HG03066 (cell line): ENCODE results near the gene CENPO.

Experiments
- ATAC-seq: cut with Tn5 transposase; IDR thresholded peaks from one replicate; pipeline ENCODE4 v1.9.1; 2021; ENCODE audit warnings: low read depth; ENCODE audit not compliant: unreplicated experiment

CENPO gene

GRCh38 chr2:24836206-24836605 is 43.0 kb downstream of the CENPO start:
- ATAC-seq = no peak

GRCh38 chr2:24836706-24837105 is 43.5 kb downstream of the CENPO start:
- no peak for ATAC-seq

DNA sequence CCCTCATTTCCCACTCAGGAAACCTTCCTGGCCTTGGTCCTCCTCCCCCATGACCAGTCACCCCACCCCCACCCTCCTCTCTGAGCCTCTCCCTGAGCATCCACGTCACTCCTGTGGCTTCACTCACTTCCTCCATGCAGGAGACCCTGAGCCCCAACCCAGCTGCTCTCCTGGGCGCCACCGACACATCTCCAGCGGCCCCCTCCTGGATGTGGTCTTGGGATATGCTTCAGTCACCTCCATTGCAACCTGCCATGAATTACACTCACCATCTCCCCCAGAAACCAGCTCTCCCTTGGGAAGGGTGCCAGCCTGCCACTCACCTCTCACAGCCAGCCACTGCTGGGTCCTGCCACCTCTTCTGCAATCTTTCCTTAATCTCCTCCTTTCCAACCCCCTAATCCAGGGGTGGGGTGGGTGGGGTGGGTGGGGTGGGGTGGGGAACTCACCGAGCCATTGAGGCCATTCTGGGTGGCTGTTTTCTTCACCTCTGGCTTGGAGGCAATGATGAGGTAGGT is 44.8 kb downstream of the CENPO start:
- no peak for ATAC-seq

- no peak for ATAC-seq
These were observed 45.3 kb downstream of the CENPO start for GRCh38 chr2:24838541-24838940.

GRCh38 chr2:24839729-24840128 is 46.5 kb downstream of the CENPO start:
- ATAC-seq = no peak

DNA sequence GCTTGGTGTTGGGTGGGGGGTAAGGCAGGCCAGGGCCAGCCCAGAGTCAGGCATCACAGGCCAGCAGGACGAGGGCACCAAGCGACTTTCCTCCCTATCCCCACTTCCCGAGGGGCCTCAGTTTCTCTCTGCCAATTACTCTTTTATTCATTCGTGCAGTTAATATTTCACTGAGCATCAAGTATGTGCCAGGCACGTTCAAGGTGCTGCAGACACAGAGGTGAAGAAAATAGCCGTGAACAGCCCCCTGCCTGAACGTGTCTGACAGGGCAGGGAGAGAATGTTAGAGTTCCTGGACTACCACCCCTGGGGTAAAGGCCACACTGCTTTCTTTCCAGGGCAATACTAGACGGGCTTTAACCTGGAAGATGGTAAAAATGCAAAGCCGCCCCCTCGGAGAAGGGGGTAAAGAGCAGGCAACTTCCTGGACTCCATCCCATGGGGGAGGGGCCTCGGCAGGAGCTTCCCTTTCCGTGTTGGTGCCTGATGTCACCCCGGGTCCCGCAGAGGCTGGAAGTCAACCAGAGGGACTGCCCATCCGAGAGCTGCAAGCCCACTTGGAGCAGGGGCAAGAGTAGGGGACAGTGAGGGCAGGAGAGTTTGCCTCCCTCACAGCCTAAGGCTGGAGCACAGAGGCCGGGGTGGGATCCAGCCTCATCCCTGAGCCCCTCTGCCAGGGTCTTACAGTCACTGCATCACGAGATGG is 47.1 kb downstream of the CENPO start:
- no peak for ATAC-seq

DNA sequence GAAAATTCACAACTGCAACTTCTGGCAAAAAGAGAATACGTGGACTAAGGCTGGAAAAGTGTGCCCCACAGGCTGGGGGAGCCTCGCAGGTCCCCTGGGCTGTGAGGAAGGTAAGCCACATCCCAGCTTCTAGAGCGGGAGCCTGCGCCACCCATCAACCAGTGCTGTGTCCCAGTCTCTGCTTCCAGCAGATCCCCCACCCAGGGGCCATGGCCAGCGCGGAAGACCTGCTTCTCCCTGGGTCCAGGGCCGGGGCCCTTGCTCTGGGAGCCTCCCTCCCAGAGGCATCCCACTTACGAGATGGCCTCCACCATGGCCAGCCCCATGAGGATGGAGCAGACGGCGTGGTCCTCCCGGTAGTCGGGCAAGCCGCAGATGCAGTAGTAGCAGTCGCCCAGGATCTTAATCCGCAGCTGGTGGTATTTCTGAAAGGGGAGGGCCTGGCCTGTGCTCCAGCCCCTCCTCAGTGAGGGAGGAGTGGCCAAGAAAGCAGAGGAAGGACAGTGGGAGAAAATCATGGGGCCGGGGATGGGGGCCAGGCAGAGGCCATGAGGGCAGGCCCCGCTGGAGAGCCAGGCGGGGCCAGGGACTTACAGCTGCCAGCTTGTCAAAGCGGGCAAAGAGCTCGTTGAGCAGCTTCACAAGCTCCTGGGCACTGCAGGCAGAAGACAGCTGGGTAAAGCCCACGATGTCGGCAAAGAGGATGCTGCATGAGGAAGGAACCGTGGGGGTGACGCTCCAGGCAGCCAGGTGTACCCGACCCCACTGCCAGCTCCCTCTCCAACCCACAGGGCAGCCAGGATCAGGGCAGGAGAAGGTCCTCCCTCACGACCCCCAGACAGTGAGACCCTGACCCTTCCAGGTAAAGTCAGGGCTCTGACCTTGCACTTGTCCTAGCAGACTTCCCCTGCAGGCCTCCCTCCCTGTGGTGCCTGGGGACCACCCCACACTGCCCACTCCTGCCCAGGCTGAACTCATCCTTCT is 48.0 kb downstream of the CENPO start:
- ATAC-seq = no peak

DNA sequence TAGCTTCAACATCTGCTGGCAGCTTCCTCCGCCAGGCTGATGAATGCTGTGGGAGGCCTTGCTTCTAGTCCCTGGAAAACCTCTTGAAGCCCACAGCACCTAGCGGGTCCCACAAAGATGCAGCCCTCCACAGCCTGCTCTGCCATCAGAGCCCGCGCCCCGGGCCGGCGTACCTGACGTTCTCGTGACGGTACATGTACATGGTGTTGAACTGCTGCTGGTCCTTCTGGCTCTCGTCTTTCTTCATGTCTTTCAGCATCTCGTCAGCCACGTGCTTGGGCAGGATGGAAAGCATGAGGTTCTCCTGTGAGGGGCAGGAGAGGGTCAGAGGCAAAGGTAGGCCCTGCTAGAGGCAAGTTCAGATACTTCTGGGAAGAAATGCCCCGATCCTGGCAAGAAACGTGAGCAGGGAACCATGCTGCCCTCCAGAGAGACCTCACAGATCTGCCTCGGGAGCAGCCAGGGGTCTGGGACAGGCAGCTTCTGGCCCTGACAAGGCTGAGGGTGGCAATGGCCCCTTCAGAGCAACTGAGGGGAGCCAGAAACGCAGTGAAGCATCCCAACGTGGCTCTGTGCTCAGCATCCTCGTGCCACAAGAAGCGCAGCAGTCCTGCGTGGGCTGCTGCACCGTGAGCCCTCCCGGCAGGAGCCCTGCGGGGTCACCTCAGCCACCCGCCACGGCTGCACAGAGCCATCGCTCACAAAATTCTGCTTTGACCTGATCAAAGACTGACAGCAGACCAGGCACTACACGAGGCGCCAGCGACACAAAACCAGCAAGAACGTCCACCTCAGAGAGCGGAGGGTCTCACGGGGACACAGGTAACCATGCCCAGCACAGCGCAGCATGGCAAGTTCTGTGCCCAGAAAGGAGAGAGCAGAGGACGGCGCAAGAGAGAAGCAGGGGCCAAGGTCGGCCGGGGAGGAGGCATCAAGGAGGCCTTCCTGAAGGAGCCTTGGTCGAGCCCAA is 49.1 kb downstream of the CENPO start:
- no peak for ATAC-seq

GRCh38 chr2:24843330-24843860 is 50.2 kb downstream of the CENPO start:
- ATAC-seq = no peak

DNA sequence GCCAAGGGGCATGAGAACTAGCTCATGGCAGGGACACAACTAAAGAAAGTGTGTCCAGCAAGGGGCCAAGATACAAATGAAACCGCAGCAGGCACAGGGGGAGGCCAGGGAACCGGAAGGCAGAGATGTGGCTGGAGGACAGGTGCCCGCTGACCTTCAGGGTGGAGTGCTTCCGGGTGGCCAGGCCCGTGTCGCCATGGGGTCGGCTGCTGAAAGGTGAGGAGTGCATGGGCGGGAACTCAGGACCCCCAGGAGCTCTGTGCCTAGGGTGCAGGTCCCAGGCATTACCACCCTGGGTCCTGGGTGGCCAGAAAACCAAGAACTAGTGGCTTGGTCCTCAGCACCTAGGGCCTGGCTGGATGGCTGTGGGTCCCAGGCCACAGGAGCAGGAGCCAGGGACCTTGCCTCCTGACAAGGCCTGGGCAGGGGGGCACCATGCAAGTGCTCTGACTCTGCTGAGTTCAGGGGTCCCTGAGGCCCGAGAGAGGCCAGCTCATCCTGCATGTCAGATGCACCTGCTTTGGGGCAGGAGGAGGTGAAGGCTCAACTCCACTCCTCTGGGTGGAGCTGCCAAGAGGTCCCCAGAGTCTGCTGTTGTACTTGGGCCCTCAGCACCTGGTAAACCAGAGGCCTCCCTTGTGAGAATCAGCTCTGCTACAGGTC is 50.9 kb downstream of the CENPO start:
- no peak for ATAC-seq

- ATAC-seq = no peak
These were observed 52.5 kb downstream of the CENPO start for GRCh38 chr2:24845691-24846090.

DNA sequence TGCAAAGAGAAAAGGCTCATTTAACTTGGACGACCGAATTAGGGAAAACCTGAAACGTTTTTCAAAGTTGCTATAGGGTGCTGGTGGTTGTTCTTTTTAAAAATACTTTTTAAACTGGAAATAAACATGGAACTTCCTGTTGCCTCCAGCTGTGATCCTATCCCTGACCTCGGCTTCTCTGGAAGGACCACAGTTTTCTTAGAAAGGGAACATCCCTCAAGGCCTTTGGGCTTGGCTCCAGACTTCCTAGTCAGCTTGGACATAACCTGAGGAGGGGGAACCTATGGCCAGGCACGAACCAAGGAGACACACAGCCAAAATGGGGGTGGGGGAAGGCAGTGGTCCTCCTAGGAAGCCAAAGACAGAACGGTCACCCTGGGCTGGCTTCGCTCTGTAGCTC is 57.7 kb downstream of the CENPO start:
- no peak for ATAC-seq

DNA sequence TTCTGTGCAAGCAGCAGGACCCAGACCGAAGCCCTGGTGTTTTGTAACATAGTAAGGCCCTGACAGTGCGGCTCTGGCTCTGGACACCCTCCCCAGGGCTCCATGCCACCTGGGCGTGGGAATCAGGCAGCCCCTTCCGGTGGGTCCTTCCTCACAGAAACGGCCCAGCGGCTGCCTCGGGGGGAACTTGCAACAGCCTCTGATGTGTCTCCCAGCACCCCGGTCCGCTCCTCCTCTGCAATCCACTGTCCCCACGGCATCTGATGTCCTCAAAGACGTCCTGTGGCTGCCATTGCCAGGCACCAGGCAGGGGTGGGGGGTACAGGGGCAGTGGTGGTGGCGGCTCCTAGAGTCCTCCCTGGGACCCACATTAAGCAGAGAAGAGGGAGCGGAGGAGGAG is 58.8 kb downstream of the CENPO start:
- no peak for ATAC-seq

DNA sequence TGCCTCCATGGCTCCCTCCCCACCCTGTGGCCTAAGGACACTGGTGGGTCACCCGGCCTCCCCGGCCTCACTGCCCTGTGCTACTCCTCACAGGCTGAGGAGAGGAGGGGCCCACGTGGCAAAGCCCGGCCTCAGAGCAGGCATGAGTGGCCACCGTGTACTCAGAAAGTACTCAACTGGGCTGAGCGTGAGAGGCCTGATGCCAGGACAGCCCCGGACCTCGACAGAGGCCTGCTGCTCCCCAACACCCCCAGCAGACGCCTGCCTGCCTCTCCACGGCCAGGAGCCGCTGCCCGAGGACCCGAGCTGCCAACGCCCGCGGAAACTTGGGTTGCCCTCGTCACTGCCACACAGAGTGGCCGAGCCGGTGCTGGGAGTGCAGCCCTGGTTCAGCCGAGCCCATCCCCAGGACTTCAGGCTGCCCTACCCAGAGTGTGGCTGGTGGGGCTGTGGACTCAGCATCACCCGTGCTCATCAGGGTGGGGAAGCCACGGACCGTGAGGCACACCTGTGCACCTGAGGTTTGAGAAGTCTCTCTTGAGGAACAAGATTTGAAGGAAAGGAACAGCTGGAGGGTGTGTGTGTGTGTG is 59.3 kb downstream of the CENPO start:
- no peak for ATAC-seq

DNA sequence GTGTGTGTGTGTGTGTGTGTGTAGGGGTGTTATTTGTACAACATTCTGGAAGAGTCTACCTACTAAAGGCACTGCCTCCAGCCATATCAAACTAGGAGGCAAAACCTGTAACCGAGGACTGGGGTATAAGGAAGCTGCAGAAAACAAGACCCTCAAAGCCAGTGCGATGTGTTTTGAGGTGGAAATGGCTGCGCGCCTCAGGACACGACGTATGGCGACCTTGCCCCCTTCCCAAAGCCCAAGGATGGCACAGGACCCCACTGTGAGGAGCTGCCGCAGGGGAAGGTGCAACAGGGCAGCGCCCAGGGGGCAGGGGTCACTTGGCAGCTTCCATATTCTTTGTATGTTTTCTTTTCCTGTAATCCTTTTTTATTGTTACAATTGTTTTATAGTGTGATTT is 59.8 kb downstream of the CENPO start:
- ATAC-seq = no peak

- ATAC-seq = no peak
These were observed 60.8 kb downstream of the CENPO start for GRCh38 chr2:24853996-24854395.

- no peak for ATAC-seq
These were observed 61.9 kb downstream of the CENPO start for GRCh38 chr2:24855022-24855622.

GRCh38 chr2:24855726-24856125 is 62.5 kb downstream of the CENPO start:
- no peak for ATAC-seq

GRCh38 chr2:24856791-24857211 is 63.6 kb downstream of the CENPO start:
- ATAC-seq = no peak
